GM13976 (cell line): ENCODE results near the gene CACNA1H.
"Not testable (repeated sequence)": the region's sequence is repeated elsewhere in the genome, so short reads cannot be mapped to it uniquely, and the experiment has no call there.

Source experiments
- DNase-seq: peaks from one replicate; pipeline ENCODE4 v3.0.0; 2012; ENCODE audit warnings: low spot score
- in situ Hi-C: fragments of 300-500 bp; cut with MboI; formaldehyde crosslinking; loops from one replicate; pipeline ENCODE4 v1.12.0; 2022; ENCODE audit warnings: low sequenced_read_pairs, mixed read lengths, inconsistent platforms; ENCODE audit not compliant: unreplicated experiment
- TF ChIP-seq, protein P1 (sequence below): IDR thresholded peaks from 2 replicates; pipeline ENCODE4 v1.5.1; 2012; ENCODE audit warnings: borderline replicate concordance, mild to moderate bottlenecking; ENCODE audit not compliant: insufficient read depth; ENCODE audit errors: extremely low read depth, missing control alignments, control extremely low read depth

CACNA1H gene

DNA sequence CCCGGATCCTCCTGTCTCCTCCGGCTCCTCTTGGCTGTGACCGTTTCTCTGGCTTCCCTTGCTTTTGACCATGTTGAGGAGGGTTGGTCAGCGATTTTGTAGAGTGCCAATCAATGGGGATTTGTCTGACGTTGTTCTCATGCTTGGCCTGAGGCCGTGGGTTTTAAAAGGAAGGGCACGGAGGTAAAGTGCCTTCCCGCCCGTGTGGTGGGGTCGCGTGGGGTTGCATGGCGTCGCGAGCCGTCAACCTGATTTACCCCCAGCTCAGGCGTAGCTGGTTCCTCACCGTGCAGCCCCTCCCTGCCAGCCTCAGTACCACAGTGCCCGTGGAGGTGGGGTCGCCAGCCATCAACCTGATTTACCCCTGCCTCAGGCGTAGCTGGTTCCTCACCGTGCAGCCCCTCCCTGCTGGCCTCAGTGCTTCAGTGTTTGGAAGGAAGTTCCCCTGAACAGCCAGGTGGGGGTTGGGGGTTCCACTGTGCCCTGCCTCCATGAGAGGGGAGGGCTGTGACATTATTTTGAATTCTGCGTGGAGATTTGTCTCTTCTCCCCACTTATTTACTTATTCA lies 92.6 kb downstream of the CACNA1H start:
- DNase-seq, result no peak
- in situ Hi-C loops, result no loop called here
- TF ChIP-seq, protein P1, sequence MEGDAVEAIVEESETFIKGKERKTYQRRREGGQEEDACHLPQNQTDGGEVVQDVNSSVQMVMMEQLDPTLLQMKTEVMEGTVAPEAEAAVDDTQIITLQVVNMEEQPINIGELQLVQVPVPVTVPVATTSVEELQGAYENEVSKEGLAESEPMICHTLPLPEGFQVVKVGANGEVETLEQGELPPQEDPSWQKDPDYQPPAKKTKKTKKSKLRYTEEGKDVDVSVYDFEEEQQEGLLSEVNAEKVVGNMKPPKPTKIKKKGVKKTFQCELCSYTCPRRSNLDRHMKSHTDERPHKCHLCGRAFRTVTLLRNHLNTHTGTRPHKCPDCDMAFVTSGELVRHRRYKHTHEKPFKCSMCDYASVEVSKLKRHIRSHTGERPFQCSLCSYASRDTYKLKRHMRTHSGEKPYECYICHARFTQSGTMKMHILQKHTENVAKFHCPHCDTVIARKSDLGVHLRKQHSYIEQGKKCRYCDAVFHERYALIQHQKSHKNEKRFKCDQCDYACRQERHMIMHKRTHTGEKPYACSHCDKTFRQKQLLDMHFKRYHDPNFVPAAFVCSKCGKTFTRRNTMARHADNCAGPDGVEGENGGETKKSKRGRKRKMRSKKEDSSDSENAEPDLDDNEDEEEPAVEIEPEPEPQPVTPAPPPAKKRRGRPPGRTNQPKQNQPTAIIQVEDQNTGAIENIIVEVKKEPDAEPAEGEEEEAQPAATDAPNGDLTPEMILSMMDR, result no peak

DNA sequence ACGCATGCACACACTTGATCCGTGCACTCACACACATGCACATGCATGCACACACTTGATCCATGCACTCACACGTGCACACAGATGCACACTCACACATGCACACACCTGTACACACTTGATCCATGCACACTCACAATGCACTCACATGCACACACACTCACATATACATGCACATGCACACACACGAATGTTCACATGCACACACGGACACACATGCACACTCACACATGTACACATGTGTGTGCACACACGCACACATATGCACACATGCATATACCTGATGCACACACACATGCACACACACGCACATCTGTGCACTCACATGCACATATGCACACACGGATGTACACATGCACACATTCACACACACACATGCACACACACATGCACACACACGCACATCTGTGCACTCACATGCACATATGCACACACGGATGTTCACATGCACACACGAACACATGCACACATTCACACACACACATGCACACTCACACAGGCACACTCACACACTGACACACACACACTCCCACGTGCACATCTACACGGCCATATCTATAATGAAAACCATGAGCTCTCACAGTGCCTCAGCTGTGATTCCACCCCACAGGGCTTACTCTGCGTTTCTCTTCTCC lies 95.1 kb downstream of the CACNA1H start:
- DNase-seq, in situ Hi-C loops: not testable (repeated sequence)

DNA sequence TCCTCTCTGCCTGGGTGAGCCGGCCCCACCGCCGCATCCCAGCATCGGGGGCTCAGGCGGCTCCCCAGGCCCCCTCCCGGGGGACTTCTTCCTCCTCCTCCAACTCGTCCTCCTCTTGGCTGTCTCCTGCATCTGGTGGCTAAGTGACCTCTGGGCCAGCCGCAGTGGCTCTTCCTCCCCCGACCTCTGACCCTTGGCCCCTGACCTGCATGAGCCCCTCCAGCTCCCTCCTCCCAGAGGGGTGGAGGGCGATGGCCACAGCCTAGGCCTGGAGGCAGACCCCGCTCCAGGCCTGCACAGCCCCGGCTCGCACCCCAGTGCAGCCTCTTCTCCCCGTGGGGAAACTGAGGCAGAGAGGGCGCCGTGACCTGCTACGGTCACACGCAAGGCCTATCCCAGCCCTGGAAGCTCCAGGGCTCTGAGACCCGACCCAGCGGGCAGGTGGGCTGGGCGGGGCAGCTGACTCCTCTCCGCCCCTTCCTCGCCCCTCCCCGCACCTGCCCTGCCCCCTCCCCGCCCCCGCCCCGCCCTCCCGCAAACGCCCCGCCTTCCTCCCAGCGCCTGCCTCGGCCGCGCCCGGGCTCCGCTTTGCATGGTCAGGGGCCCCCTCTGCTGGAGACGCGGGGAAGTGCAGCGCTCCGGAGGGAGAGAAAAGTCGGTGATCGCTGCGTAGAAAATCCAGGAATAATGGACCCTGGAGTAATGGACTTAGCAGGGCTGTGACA lies 96.3 kb downstream of the CACNA1H start:
- in situ Hi-C loops, DNase-seq: not testable (repeated sequence)

DNA sequence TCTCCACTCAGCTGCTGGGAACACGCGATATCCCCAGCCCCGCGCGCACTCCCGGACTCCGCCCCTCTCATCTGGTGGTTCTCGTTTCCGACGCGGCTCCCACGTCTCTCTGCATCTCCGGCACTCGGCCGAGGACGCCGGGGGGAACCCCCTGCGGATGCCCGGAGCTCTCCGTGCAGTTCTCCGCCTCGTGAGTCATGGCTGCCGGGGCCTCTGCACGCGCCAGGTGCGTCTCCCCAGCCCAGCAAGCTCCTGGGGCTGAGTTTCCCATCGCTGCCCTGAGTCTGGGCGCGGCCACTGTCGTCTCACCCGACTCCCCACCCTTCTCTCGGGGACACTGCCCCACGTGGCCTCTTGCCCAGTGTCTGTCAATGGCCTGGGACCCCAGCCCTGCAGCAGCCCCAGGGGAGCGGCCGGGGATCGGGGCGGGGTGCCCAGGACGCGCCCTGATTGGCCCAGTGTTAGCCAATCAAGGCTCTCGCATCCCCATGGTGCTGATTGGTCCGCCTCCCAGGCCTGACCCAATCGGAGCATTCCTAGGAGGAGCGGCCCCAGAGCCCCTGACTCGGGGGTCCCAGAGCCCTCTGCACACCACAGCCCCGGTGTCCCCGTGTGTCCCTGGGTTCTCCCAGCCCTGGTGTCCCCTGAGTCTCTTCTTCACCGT lies 100.9 kb downstream of the CACNA1H start:
- DNase-seq, in situ Hi-C loops: not testable (repeated sequence)

DNA sequence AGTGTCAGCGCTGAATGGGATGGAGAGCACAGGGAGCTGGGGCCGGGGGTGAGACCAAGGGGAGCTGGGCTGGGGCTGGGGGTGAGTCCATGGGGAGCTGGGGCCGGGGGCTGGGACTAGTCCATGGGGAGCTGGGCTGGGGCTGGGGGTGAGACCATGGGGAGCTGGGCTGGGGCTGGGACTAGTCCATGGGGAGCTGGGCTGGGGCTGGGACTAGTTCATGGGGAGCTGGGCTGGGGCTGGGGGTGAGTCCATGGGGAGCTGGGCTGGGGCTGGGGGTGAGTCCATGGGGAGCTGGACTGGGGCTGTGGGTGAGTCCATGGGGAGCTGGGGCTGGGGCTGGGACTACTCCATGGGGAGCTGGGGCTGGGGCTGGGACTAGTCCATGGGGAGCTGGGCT lies 101.9 kb downstream of the CACNA1H start:
- in situ Hi-C loops, DNase-seq: not testable (repeated sequence)

DNA sequence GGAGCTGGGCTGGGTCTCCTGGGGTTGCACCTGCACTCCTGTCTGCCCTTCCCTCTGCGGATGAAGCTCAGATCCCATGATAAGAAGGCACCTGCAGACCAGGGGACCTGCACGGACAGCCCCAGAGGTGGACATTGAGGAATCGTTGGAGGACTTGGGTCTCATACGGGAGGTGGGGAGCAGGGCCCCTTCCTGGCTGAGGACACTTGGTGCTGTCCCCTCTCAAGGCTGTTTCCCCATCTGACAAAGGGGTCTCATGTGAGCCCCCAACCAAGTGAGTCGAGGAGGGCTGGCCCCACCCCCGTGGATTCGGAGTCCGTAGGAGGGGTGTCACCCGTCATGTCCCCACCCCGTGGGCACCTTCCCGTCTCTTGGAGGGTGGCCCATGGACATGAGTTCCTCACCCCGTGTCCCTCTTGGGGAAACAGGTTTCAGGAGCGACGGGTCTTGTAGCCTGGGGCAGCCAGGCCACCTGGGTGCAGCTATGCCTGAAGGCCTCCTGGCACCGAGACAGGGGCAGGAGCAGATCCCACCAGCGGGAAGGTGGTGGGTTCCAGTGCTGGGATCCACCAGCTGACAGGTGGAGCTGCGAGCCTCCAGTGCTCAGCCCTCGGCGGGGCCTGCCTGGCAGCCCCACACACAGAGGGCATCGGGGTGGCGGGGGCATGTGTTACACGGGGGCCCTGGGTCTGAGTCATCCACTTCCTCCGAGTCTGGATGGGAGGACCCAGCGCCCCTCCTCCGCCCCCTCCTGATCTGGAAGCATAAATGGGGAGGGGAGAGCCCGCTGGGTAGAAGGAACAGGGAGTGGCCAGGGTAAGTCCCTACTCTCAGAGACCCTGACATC lies 102.6 kb downstream of the CACNA1H start, which contains the start of gene TPSD1:
TSS of gene TPSD1 (plus strand) at position 794 of the 847 bp plus-strand sequence. CDS start 212 bp downstream, outside the sequence.
- DNase-seq, in situ Hi-C loops: not testable (repeated sequence)

DNA sequence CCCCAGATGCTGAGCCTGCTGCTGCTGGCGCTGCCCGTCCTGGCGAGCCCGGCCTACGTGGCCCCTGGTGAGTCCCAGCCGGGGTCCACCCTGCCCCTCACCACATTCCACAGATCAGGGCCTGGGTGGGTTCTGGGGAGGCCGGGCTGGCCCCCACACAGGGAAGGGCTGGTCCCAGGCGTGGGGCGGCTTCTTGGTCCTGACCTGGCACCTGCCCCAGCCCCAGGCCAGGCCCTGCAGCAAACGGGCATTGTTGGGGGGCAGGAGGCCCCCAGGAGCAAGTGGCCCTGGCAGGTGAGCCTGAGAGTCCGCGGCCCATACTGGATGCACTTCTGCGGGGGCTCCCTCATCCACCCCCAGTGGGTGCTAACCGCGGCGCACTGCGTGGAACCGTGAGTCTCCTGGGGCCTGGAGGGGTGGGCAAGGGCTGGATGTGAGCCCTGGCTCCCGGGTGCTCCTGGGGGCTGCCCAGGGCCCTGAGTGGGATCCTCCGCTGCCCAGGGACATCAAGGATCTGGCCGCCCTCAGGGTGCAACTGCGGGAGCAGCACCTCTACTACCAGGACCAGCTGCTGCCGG lies 103.5 kb downstream of the CACNA1H start:
- DNase-seq, in situ Hi-C loops: not testable (repeated sequence)

DNA sequence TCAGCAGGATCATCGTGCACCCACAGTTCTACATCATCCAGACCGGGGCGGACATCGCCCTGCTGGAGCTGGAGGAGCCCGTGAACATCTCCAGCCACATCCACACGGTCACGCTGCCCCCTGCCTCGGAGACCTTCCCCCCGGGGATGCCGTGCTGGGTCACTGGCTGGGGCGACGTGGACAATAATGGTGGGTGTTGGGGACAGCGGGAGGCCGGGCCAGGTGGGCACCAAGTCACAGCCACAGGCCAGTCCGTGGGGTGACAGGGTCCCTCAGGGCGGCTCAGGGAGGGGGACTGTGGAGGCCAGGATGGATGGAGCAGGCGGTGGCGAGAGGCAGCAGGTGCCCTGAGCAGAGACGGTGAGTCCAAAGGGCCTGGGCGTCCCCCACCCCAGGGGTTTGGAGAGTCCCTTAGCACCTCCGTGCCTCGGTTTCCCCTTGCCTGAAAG lies 104.0 kb downstream of the CACNA1H start:
- DNase-seq, result no peak
- TF ChIP-seq, protein P1, result no peak
- in situ Hi-C loops, result no loop called here

DNA sequence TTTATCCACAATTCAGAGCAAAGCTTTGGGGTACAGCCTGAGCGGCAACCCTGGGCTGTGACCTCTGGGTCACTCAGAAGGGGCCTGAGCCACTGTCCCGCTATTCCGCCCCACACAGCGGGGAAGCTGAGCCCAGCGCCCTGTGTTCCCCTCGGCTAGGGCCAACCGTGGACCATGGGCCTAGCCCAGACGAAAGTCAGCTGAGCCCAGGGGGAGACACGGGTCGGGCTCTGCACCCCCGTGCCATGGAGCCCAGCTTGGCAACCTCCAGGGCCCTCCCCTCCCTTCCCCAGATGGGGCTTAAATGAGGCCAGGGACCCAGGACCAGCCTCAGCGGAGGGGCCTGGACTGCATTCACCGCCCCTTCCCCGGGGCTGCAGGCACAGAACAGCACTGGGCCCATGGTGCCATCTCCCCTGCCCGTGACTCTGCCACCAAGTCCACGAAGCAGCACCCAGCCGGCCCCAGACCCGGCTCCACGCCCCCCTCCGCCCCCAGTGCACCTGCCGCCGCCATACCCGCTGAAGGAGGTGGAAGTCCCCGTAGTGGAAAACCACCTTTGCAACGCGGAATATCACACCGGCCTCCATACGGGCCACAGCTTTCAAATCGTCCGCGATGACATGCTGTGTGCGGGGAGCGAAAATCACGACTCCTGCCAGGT lies 104.8 kb downstream of the CACNA1H start:
- TF ChIP-seq, protein P1, result no peak
- no peak for DNase-seq
- in situ Hi-C loops, result no loop called here
